HG03175 (cell line): ENCODE data around the gene SH3BGR.
"Not testable (repeated sequence)": the region's sequence is repeated elsewhere in the genome, so short reads cannot be mapped to it uniquely, and the experiment has no call there.

Source experiments
- ATAC-seq: cut with Tn5 transposase; IDR thresholded peaks from one replicate; pipeline ENCODE4 v1.9.1; 2021; ENCODE audit warnings: mild to moderate bottlenecking, moderate library complexity; ENCODE audit not compliant: unreplicated experiment

SH3BGR gene

GRCh38 chr21:39540367-39540766 is 88.6 kb downstream of the SH3BGR start:
- ATAC-seq: not testable (repeated sequence)

- ATAC-seq: no peak
Measured at GRCh38 chr21:39542736-39543135, 91.0 kb downstream of the SH3BGR start.

GRCh38 chr21:39546522-39546921 is 94.8 kb downstream of the SH3BGR start:
- no peak for ATAC-seq

DNA sequence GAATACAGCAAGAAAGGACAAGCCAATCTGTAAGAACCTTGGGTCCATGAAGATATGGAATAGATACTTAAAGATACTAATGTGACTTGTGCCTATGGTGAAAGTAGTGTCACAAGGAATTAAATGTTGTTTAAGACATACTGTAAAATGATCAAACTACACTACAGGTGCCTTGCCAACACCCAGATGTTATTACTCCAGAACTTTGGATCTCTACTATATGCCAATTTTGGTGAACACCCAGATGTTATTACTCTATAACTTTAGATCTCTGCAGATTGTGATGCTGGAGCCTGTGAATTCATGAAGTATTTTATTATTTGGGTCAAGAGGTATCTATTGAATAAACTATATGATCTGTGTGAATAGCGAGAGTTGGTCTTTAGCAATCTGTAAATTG is 101.1 kb downstream of the SH3BGR start:
- ATAC-seq: no peak

DNA sequence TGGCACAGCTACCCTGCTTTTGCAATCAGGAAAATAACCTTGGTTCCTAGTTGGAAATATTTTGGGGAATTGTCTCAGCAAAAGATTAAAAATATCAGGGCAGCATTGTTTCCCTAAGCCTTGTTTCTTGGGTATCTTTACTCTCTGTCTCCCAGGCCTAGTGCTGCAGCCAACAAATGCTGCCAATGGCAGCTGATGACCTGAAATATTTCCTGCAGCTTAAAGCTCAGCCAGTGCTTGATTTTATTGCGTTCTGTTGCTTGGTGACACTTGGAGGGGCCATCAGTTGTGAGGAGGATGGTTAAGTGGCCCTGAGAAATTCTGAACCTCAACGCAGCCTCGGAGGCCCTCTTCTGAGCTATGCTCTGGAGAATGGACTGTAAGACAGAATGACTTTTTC is 101.6 kb downstream of the SH3BGR start:
- ATAC-seq: no peak

- ATAC-seq: no peak
Measured at GRCh38 chr21:39555911-39556590, 104.3 kb downstream of the SH3BGR start.

GRCh38 chr21:39559511-39559910 is 107.7 kb downstream of the SH3BGR start:
- no peak for ATAC-seq

DNA sequence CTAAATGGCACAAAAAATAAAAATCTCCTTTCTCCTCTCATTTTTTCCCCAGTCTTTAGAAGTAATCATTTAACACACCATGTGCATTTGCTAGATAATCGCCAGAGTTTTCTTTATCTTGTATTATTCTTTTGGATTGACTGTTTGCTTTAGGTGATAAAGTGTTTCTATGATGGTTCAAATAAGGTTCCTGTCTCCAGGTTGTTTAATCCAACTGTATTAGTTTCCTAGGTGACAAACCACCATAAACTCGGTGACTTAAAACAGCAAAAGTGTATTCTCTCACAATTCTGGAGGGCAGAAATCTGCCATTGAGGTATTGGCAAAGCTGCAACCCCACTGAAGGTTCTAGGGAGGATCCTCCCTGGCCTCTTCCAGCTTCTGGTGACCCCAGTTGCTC is 109.4 kb downstream of the SH3BGR start:
- ATAC-seq: no peak

GRCh38 chr21:39562791-39563770 is 111.3 kb downstream of the SH3BGR start:
- no peak for ATAC-seq

DNA sequence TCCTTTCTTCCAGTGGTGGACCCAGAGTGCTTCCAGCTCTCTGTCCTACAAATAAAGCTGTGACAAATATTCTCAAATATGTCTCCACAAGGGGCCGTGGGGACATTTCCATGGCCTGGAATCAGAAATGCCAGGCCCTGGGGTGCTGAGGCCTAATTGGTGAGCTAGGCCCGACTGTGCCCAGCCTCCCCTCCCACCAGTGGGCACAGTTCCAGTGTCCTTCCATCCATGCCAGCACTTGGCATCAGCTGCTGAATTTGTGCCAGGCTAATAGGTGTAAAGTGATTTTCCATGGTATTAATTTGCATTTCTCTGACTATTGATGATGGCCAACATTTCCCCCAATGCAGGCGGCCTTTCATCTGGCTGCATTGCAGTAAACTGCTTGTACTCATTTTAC is 112.4 kb downstream of the SH3BGR start:
- no peak for ATAC-seq
